ENCODE results near the gene ADAMTS6.

DNA sequence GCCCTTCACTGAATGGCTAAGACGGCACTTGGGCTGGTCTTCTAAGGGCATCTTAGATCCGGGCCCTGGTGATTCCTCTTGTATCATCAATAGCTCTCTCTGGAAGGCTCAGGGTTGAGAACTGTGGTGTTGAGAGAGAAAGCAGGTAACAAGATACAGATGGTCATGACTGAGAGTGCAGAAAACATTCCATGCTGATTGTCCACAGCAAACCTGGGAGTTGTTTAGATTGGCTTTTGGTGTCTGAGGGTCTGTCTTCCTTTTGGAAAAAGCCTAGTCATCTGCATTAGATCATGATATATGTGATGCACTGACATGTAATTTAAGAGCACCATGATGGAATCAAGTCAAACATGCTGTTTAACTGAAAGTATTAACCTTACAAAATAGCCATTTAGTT lies 331.9 kb downstream of the ADAMTS6 start:
- TF ChIP-seq POLR2AphosphoS5 (IDR thresholded peaks at IDR 0.05; ENCODE audit: low read depth, low read length), result no peak
- TF ChIP-seq SIN3A (IDR thresholded peaks at IDR 0.05; ENCODE audit: borderline replicate concordance, insufficient read depth, low read length), result no peak
- TF ChIP-seq, protein P1, sequence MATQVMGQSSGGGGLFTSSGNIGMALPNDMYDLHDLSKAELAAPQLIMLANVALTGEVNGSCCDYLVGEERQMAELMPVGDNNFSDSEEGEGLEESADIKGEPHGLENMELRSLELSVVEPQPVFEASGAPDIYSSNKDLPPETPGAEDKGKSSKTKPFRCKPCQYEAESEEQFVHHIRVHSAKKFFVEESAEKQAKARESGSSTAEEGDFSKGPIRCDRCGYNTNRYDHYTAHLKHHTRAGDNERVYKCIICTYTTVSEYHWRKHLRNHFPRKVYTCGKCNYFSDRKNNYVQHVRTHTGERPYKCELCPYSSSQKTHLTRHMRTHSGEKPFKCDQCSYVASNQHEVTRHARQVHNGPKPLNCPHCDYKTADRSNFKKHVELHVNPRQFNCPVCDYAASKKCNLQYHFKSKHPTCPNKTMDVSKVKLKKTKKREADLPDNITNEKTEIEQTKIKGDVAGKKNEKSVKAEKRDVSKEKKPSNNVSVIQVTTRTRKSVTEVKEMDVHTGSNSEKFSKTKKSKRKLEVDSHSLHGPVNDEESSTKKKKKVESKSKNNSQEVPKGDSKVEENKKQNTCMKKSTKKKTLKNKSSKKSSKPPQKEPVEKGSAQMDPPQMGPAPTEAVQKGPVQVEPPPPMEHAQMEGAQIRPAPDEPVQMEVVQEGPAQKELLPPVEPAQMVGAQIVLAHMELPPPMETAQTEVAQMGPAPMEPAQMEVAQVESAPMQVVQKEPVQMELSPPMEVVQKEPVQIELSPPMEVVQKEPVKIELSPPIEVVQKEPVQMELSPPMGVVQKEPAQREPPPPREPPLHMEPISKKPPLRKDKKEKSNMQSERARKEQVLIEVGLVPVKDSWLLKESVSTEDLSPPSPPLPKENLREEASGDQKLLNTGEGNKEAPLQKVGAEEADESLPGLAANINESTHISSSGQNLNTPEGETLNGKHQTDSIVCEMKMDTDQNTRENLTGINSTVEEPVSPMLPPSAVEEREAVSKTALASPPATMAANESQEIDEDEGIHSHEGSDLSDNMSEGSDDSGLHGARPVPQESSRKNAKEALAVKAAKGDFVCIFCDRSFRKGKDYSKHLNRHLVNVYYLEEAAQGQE (IDR thresholded peaks at IDR 0.05; ENCODE audit: insufficient read depth in 1 of 2, low read depth in 2 of 2, low read length in 2 of 2), result no peak
- no peak for TF ChIP-seq TAF1 (IDR thresholded peaks at IDR 0.05; ENCODE audit: borderline replicate concordance, insufficient read depth, low read length)
